Measurements from ENCODE around the gene CD164L2. TPM values are rescaled to one million over a fixed set of nuclear protein-coding genes. Genes with fewer than 3 reads are reported as not detected.

CD164L2 gene
- total and polyA plus RNA-seq, 2 experiments from 2014 or later = 2.0 to 2.8 TPM

GRCh38 chr1:27414091-27414490 is 31.0 kb upstream of the CD164L2 start (continued):
- TF ChIP-seq REST (IDR thresholded peaks at IDR 0.05; ENCODE audit: unreplicated experiment) (no peak), EZH2 (IDR thresholded peaks at IDR 0.05; ENCODE audit: low read depth, unreplicated experiment) (no peak), ZNF114 (CRISPR knock-in tag; IDR thresholded peaks at IDR 0.05) (no peak), ZNF331 (CRISPR knock-in tag; IDR thresholded peaks at IDR 0.05; ENCODE audit: low read depth) (no peak), POLR2AphosphoS5 (IDR thresholded peaks at IDR 0.05; ENCODE audit: low read depth) (no peak), CREB1 (CRISPR knock-in tag; IDR thresholded peaks at IDR 0.05; ENCODE audit: low read depth) (no peak)

DNA sequence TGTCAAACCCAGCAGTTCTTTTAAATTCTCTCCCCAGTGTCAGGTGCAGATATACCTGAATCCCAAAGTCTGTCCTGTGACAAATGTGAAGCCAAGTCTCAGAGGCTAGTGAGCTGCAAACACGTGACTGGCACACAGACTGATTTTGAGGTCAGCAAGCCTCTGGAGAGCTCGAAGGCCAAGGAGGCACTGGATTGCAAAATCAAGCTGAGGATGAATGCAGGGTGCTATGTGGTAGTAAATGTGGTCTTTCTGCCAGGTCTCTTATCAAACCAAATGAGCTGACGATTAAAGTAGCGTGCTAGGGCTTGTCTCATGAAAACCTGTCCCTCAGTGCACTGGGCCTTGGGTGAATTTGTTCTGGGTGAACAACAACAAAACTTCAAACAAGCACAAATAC is 29.9 kb upstream of the CD164L2 start:
- Mint-ChIP-seq H3K36me3 (ENCODE audit: low read depth) (peaks cover 91% of the 10 kb centered on the region), H3K4me3 (no peak overlapping the region), H3K9me3 (no peaks in the 10 kb centered on the region), H3K27me3 (ENCODE audit: insufficient read depth, low read depth, poor library complexity) (peaks cover 3% of the 10 kb centered on the region), H3K4me1 (peaks cover 15% of the 10 kb centered on the region), H3K27ac (no peak overlapping the region)
- H3K27me3 ChIP-seq (ENCODE audit: insufficient read depth) = no peaks in the 10 kb centered on the region
- H4K20me1 ChIP-seq (replicated peaks; ENCODE audit: insufficient read depth) = no peaks in the 10 kb centered on the region
- H3K4me1 ChIP-seq (ENCODE audit: insufficient read depth) = peaks cover 5% of the 10 kb centered on the region; the same call in 1 of the 2 replicates
- 0 out of 2 replicates have a peak, but pooled peaks cover 4% of the 10 kb centered on the region for H3F3A ChIP-seq (replicated peaks; ENCODE audit: low read depth)
- DNase-seq (ENCODE audit: low spot score) (no peak), ATAC-seq (no peak)
- no peak overlapping the region for H3K27ac ChIP-seq (ENCODE audit: low read depth)
- TF ChIP-seq EZH2phosphoT487 (IDR thresholded peaks at IDR 0.05; ENCODE audit: unreplicated experiment) (no peak), EZH2 (IDR thresholded peaks at IDR 0.05; ENCODE audit: low read depth, unreplicated experiment) (no peak), NANOG (IDR thresholded peaks at IDR 0.05; ENCODE audit: borderline replicate concordance) (no peak), ETS1 (IDR thresholded peaks at IDR 0.05) (no peak), CREB1 (CRISPR knock-in tag; IDR thresholded peaks at IDR 0.05; ENCODE audit: low read depth) (no peak), ZNF331 (CRISPR knock-in tag; IDR thresholded peaks at IDR 0.05; ENCODE audit: low read depth) (no peak), REST (IDR thresholded peaks at IDR 0.05; ENCODE audit: unreplicated experiment) (no peak), POLR2AphosphoS5 (IDR thresholded peaks at IDR 0.05; ENCODE audit: low read depth) (no peak), ZNF114 (CRISPR knock-in tag; IDR thresholded peaks at IDR 0.05) (no peak), JUNB (IDR thresholded peaks at IDR 0.05; ENCODE audit: unreplicated experiment) (no peak)
- TF ChIP-seq, protein P1, sequence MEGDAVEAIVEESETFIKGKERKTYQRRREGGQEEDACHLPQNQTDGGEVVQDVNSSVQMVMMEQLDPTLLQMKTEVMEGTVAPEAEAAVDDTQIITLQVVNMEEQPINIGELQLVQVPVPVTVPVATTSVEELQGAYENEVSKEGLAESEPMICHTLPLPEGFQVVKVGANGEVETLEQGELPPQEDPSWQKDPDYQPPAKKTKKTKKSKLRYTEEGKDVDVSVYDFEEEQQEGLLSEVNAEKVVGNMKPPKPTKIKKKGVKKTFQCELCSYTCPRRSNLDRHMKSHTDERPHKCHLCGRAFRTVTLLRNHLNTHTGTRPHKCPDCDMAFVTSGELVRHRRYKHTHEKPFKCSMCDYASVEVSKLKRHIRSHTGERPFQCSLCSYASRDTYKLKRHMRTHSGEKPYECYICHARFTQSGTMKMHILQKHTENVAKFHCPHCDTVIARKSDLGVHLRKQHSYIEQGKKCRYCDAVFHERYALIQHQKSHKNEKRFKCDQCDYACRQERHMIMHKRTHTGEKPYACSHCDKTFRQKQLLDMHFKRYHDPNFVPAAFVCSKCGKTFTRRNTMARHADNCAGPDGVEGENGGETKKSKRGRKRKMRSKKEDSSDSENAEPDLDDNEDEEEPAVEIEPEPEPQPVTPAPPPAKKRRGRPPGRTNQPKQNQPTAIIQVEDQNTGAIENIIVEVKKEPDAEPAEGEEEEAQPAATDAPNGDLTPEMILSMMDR (conservative IDR thresholded peaks at IDR 0.05; ENCODE audit: low read depth in 2 of 2) = no peak
- H3K4me2 ChIP-seq = no peak overlapping the region
- H2AFZ ChIP-seq = no peak overlapping the region
- peaks cover 31% of the 10 kb centered on the region for H3K36me3 ChIP-seq (ENCODE audit: insufficient read depth)
- H3K79me2 ChIP-seq (replicated peaks; ENCODE audit: insufficient read depth) = no peaks in the 10 kb centered on the region
- H3K4me3 ChIP-seq = no peak overlapping the region
- H3K9me2 ChIP-seq (ENCODE audit: insufficient read depth) = no peaks in the 10 kb centered on the region

All from GM23338 (cell line).